ENCODE measurements around the gene SH3TC1.

The SH3TC1 gene

GRCh38 chr4:8285976-8286718 is 87.1 kb downstream of the SH3TC1 start:
- DNase-seq (ENCODE audit: low read depth): no peak
- TF ChIP-seq MYC (IDR thresholded peaks at IDR 0.05; ENCODE audit: low read depth, low read length) (no peak), POLR2A (IDR thresholded peaks at IDR 0.05; ENCODE audit: extremely low read depth, insufficient read length) (no peak), CTCF (IDR thresholded peaks at IDR 0.05; ENCODE audit: low read depth, low read length) (no peak), MAX (IDR thresholded peaks at IDR 0.05; ENCODE audit: low read depth, low read length) (no peak)
- no peak overlapping the region for H3K4me3 ChIP-seq (ENCODE audit: low read depth, low read length)

GRCh38 chr4:8286719-8287342 is 87.7 kb downstream of the SH3TC1 start:
- H3K4me3 ChIP-seq (ENCODE audit: low read depth, low read length): no peak overlapping the region
- DNase-seq (ENCODE audit: low read depth): no peak
- TF ChIP-seq CTCF (IDR thresholded peaks at IDR 0.05; ENCODE audit: low read depth, low read length) (no peak), MYC (IDR thresholded peaks at IDR 0.05; ENCODE audit: low read depth, low read length) (no peak), POLR2A (IDR thresholded peaks at IDR 0.05; ENCODE audit: extremely low read depth, insufficient read length) (no peak), MAX (IDR thresholded peaks at IDR 0.05; ENCODE audit: low read depth, low read length) (no peak)

- DNase-seq (ENCODE audit: low read depth): peak; percentile 88
- TF ChIP-seq CTCF (IDR thresholded peaks at IDR 0.05; ENCODE audit: low read depth, low read length) (no peak), MYC (IDR thresholded peaks at IDR 0.05; ENCODE audit: low read depth, low read length) (no peak), MAX (IDR thresholded peaks at IDR 0.05; ENCODE audit: low read depth, low read length) (no peak), POLR2A (IDR thresholded peaks at IDR 0.05; ENCODE audit: extremely low read depth, insufficient read length) (no peak)
- H3K4me3 ChIP-seq (ENCODE audit: low read depth, low read length): no peak overlapping the region
Observed at GRCh38 chr4:8287343-8288280, 88.5 kb downstream of the SH3TC1 start.

GRCh38 chr4:8289151-8289750 is 90.2 kb downstream of the SH3TC1 start:
- no peak overlapping the region for H3K4me3 ChIP-seq (ENCODE audit: low read depth, low read length)
- no peak for DNase-seq (ENCODE audit: low read depth)
- TF ChIP-seq MYC (IDR thresholded peaks at IDR 0.05; ENCODE audit: low read depth, low read length) (no peak), POLR2A (IDR thresholded peaks at IDR 0.05; ENCODE audit: extremely low read depth, insufficient read length) (no peak), CTCF (IDR thresholded peaks at IDR 0.05; ENCODE audit: low read depth, low read length) (no peak), MAX (IDR thresholded peaks at IDR 0.05; ENCODE audit: low read depth, low read length) (no peak)

- peak; percentile 57 for DNase-seq (ENCODE audit: low read depth)
- no peak overlapping the region for H3K4me3 ChIP-seq (ENCODE audit: low read depth, low read length)
- no peak for TF ChIP-seq POLR2A (IDR thresholded peaks at IDR 0.05; ENCODE audit: extremely low read depth, insufficient read length)
- no peak for TF ChIP-seq MYC (IDR thresholded peaks at IDR 0.05; ENCODE audit: low read depth, low read length)
- no peak for TF ChIP-seq CTCF (IDR thresholded peaks at IDR 0.05; ENCODE audit: low read depth, low read length)
- TF ChIP-seq MAX (IDR thresholded peaks at IDR 0.05; ENCODE audit: low read depth, low read length): no peak
Observed at GRCh38 chr4:8289956-8290700, 91.0 kb downstream of the SH3TC1 start.
